ENCODE measurements around the gene RRM2.

The RRM2 gene

GRCh38 chr2:10173258-10174005 is 50.9 kb downstream of the RRM2 start:
- DNase-seq = no peak

GRCh38 chr2:10174173-10174572 is 51.6 kb downstream of the RRM2 start:
- DNase-seq = no peak

GRCh38 chr2:10175441-10175840 is 52.9 kb downstream of the RRM2 start:
- DNase-seq = no peak

- no peak for DNase-seq
Measured at GRCh38 chr2:10178751-10179150, 56.2 kb downstream of the RRM2 start.

GRCh38 chr2:10179422-10179821 is 56.9 kb downstream of the RRM2 start:
- DNase-seq = no peak

- DNase-seq = no peak
Measured at GRCh38 chr2:10180229-10180628, 57.7 kb downstream of the RRM2 start.

All from NCI-H69 (cell line).